GM12874 (cell line): ENCODE results near the gene COL27A1.

Experiments used
- CTCF ChIP-seq: IDR thresholded peaks from 2 replicates; pipeline ENCODE4 v1.5.1; 2011; ENCODE audit warnings: low read depth, mild to moderate bottlenecking, control low read depth, low read length, moderate library complexity; ENCODE audit not compliant: insufficient read depth

The COL27A1 gene

GRCh38 chr9:114280636-114281472 is 125.5 kb downstream of the COL27A1 start:
- TF ChIP-seq CTCF: no peak

- no peak for TF ChIP-seq CTCF
Observed at GRCh38 chr9:114281473-114282103, 126.3 kb downstream of the COL27A1 start.

- TF ChIP-seq CTCF: no peak
Observed at GRCh38 chr9:114282104-114282485, 126.8 kb downstream of the COL27A1 start.

GRCh38 chr9:114282507-114282906 is 127.2 kb downstream of the COL27A1 start:
- TF ChIP-seq CTCF: no peak

DNA sequence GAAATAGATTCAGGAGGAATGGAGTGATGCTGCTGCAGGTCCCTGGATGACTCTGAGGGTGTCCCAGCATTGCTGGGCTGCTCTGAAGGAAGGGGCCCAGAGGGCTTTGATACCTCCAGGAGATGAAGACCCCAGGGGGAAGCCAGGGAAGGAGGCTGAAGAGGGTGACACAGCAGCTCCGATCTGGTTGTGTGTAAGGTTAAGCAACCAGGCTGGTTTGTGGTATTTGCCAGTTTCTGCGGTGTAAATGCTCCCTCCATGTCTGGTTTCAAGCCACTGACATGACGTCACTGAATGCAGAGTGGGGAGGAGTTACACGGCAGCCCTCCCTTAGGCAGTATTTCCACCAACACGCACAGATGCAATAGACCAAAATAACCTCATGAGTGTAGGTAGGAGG is 127.6 kb downstream of the COL27A1 start:
- no peak for TF ChIP-seq CTCF

GRCh38 chr9:114283551-114284111 is 128.3 kb downstream of the COL27A1 start:
- no peak for TF ChIP-seq CTCF

GRCh38 chr9:114284316-114285060 is 129.2 kb downstream of the COL27A1 start:
- no peak for TF ChIP-seq CTCF
